Transverse colon (tissue), 3 donors: Measurements from ENCODE around the gene SPOCK3.

Experiments
- CTCF ChIP-seq, 5 experiments: fragments of 200-600 bp in 3 of 5; fragments of 450-650 bp in 2 of 5; sonication (generic) in 3 of 5; IDR thresholded peaks; 1 replicate in 2 of 5; 2 replicates in 3 of 5; pipeline ENCODE4 v1.5.1; 2016 to 2017; ENCODE audit warnings: antibody characterized with exemption in 5 of 5, inconsistent platforms in 3 of 5, mild to moderate bottlenecking in 2 of 5, moderate library complexity in 1 of 5
- POLR2A ChIP-seq: fragments of 450-650 bp; IDR thresholded peaks from one replicate; pipeline ENCODE4 v1.6.1; 2016; ENCODE audit warnings: antibody characterized with exemption, mild to moderate bottlenecking, moderate library complexity

- no peak for TF ChIP-seq CTCF (IDR thresholded peaks at IDR 0.05)
- TF ChIP-seq POLR2A: no peak
Observed at GRCh38 chr4:166875821-166876220, 358.5 kb downstream of the SPOCK3 start.
